ENCODE measurements around the gene SMYD3. TPM values are rescaled to one million over a fixed set of nuclear protein-coding genes. Genes with fewer than 3 reads are reported as not detected.

The SMYD3 gene
- total and polyA plus RNA-seq, 12 donors = 13.5 to 78.2 (median 26.8) TPM

- H3K27ac ChIP-seq = no peak overlapping the region
- intact Hi-C loops (cut with DNase I) = no loop called here
- no peaks in the 10 kb centered on the region for H3K36me3 ChIP-seq (replicated peaks in 1 of 2)
- no peaks in the 10 kb centered on the region for H3K27me3 ChIP-seq
- DNase-seq = no peak
- no peak overlapping the region for H3K4me3 ChIP-seq
- 85 to 93% (median 89%) methylated on average over 3 of the region's 3 CpGs for WGBS, 4 donors
- H3K4me1 ChIP-seq (replicated peaks in 1 of 2) = no peaks in the 10 kb centered on the region
- H3K9me3 ChIP-seq (replicated peaks in 1 of 3) = no peaks in the 10 kb centered on the region
- no peak for TF ChIP-seq CTCF (IDR thresholded peaks at IDR 0.05)
- TF ChIP-seq POLR2A (IDR thresholded peaks at IDR 0.05) = no peak
These were observed 239.7 kb downstream of the SMYD3 start for GRCh38 chr1:246267426-246267825.

GRCh38 chr1:246265481-246265880 is 241.6 kb downstream of the SMYD3 start:
- DNase-seq = no peak
- 92 to 97% (median 96%) methylated on average over 2 of the region's 2 CpGs for WGBS, 4 donors

GRCh38 chr1:246262281-246262680 is 244.8 kb downstream of the SMYD3 start:
- TF ChIP-seq POLR2A (IDR thresholded peaks at IDR 0.05) (no peak), CTCF (IDR thresholded peaks at IDR 0.05) (no peak)
- 76 to 91% (median 89%) methylated on average over 6 of the region's 6 CpGs for WGBS, 4 donors
- Histone ChIP-seq H3K27ac (no peak overlapping the region), H3K9me3 (replicated peaks in 1 of 3) (no peaks in the 10 kb centered on the region), H3K27me3 (no peaks in the 10 kb centered on the region), H3K4me1 (replicated peaks in 1 of 2) (no peaks in the 10 kb centered on the region), H3K4me3 (no peak overlapping the region), H3K36me3 (replicated peaks in 1 of 2) (no peaks in the 10 kb centered on the region)
- no peak for DNase-seq
- intact Hi-C loops (cut with DNase I) = no loop called here

More at GRCh38 chr1:246265481-246265880, 241.6 kb downstream of the SMYD3 start:
- Histone ChIP-seq H3K36me3 (replicated peaks in 1 of 2) (no peaks in the 10 kb centered on the region), H3K4me3 (no peak overlapping the region), H3K9me3 (replicated peaks in 1 of 3) (no peaks in the 10 kb centered on the region), H3K27me3 (no peaks in the 10 kb centered on the region), H3K4me1 (replicated peaks in 1 of 2) (no peaks in the 10 kb centered on the region), H3K27ac (no peak overlapping the region)
- intact Hi-C loops (cut with DNase I) = no loop called here
- no peak for TF ChIP-seq POLR2A (IDR thresholded peaks at IDR 0.05)
- TF ChIP-seq CTCF (IDR thresholded peaks at IDR 0.05) = no peak

GRCh38 chr1:246261639-246262038 is 245.4 kb downstream of the SMYD3 start:
- H3K27ac ChIP-seq = no peak overlapping the region
- 73 to 79% (median 75%) methylated on average over 3 of the region's 3 CpGs for WGBS, 4 donors
- TF ChIP-seq CTCF (IDR thresholded peaks at IDR 0.05) = peak in 4 of 6 experiments; percentile 11 to 36 (median 23)
- TF ChIP-seq POLR2A (IDR thresholded peaks at IDR 0.05) = no peak
- no peaks in the 10 kb centered on the region for H3K36me3 ChIP-seq (replicated peaks in 1 of 2)
- H3K4me3 ChIP-seq = no peak overlapping the region
- H3K9me3 ChIP-seq (replicated peaks in 1 of 3) = no peaks in the 10 kb centered on the region
- no peak for DNase-seq
- no peaks in the 10 kb centered on the region for H3K27me3 ChIP-seq
- intact Hi-C loops (cut with DNase I) = no loop called here
- H3K4me1 ChIP-seq (replicated peaks in 1 of 2) = no peaks in the 10 kb centered on the region

Measured in adrenal gland (tissue), 12 donors.